Activated CD8-positive, alpha-beta memory T cell treated with anti-CD3 and anti-CD28 coated beads for 1 hour (primary cell): ENCODE results near the gene LRRC37A.
"Not testable (repeated sequence)": the region's sequence is repeated elsewhere in the genome, so short reads cannot be mapped to it uniquely, and the experiment has no call there.

ENCODE experiments used
- DNase-seq, 2 donors: peaks; one replicate each; pipeline ENCODE4 v3.0.0-alpha.2; 2020; ENCODE audit warnings: low read depth in 1 of 2; ENCODE audit errors: extremely low read depth in 1 of 2

The LRRC37A gene

GRCh38 chr17:46286764-46287221 lies 8.1 kb upstream of the LRRC37A start:
- DNase-seq, result not testable (repeated sequence)

- DNase-seq, result not testable (repeated sequence)
Measured at GRCh38 chr17:46287587-46287986, 7.3 kb upstream of the LRRC37A start.

- not testable (repeated sequence) for DNase-seq
Measured at GRCh38 chr17:46290906-46291546, 3.9 kb upstream of the LRRC37A start.

GRCh38 chr17:46291618-46292017 lies 3.3 kb upstream of the LRRC37A start:
- not testable (repeated sequence) for DNase-seq

- not testable (repeated sequence) for DNase-seq
Measured at GRCh38 chr17:46341220-46341619, 46.3 kb downstream of the LRRC37A start.

- DNase-seq, result not testable (repeated sequence)
Measured at GRCh38 chr17:46342131-46342530, 47.2 kb downstream of the LRRC37A start.

- DNase-seq, result not testable (repeated sequence)
Measured at GRCh38 chr17:46348345-46348744, 53.4 kb downstream of the LRRC37A start.

GRCh38 chr17:46349060-46349459 lies 54.1 kb downstream of the LRRC37A start:
- DNase-seq, result not testable (repeated sequence)

GRCh38 chr17:46353856-46354255 lies 58.9 kb downstream of the LRRC37A start:
- DNase-seq, result not testable (repeated sequence)

- not testable (repeated sequence) for DNase-seq
Measured at GRCh38 chr17:46361145-46361735, 66.3 kb downstream of the LRRC37A start.

GRCh38 chr17:46361755-46362154 lies 66.8 kb downstream of the LRRC37A start, which contains the start of gene ARL17B:
ARL17B (minus strand) TSS chr17:46361766; CDS start chr17:46358397, 3,369 bp downstream.
- DNase-seq, result peak; percentile 40 to 72

GRCh38 chr17:46367520-46367919 lies 72.6 kb downstream of the LRRC37A start:
- DNase-seq, result not testable (repeated sequence)

GRCh38 chr17:46372236-46373229 lies 77.6 kb downstream of the LRRC37A start:
- not testable (repeated sequence) for DNase-seq

GRCh38 chr17:46373418-46373817 lies 78.5 kb downstream of the LRRC37A start:
- DNase-seq, result not testable (repeated sequence)

GRCh38 chr17:46383118-46383517 lies 88.2 kb downstream of the LRRC37A start:
- not testable (repeated sequence) for DNase-seq

GRCh38 chr17:46385491-46385890 lies 90.6 kb downstream of the LRRC37A start:
- DNase-seq, result not testable (repeated sequence)
